B cell (primary cell): ENCODE measurements around the gene TOMM70.

Experiments
- CTCF ChIP-seq: fragments of 200-600 bp; IDR thresholded peaks from one replicate; pipeline ENCODE4 v1.8.0; 2022; ENCODE audit warnings: antibody characterized with exemption, mild to moderate bottlenecking
- EZH2 ChIP-seq: IDR thresholded peaks from 2 replicates; pipeline ENCODE4 v1.6.1; 2012; ENCODE audit warnings: borderline replicate concordance, low read depth, mild to moderate bottlenecking, moderate library complexity, low read length; ENCODE audit not compliant: insufficient read depth, poor library complexity, severe bottlenecking

GRCh38 chr3:100352296-100353231 is 48.3 kb downstream of the TOMM70 start:
- TF ChIP-seq EZH2 (no peak), CTCF (no peak)
